ENCODE results near the gene VANGL1.

VANGL1 gene

GRCh38 chr1:115725600-115725999 lies 83.8 kb downstream of the VANGL1 start:
- no peak for DNase-seq (ENCODE audit: low read depth)
- no peak for TF ChIP-seq CTCF (conservative IDR thresholded peaks at IDR 0.05; ENCODE audit: low read depth, low read length)

GRCh38 chr1:115726161-115726560 lies 84.4 kb downstream of the VANGL1 start:
- no peak overlapping the region for H3K4me3 ChIP-seq (ENCODE audit: low read length)
- no peak for DNase-seq (ENCODE audit: low read depth)
- TF ChIP-seq CTCF (conservative IDR thresholded peaks at IDR 0.05; ENCODE audit: low read depth, low read length): no peak

More at GRCh38 chr1:115725600-115725999, 83.8 kb downstream of the VANGL1 start:
- H3K4me3 ChIP-seq (ENCODE audit: low read length): no peak overlapping the region

- TF ChIP-seq CTCF (conservative IDR thresholded peaks at IDR 0.05; ENCODE audit: low read depth, low read length): no peak
- no peak overlapping the region for H3K4me3 ChIP-seq (ENCODE audit: low read length)
- DNase-seq (ENCODE audit: low read depth): no peak
Observed at GRCh38 chr1:115726570-115726969, 84.8 kb downstream of the VANGL1 start.

- DNase-seq (ENCODE audit: low read depth): peak; percentile 62
- no peak overlapping the region for H3K4me3 ChIP-seq (ENCODE audit: low read length)
Observed at GRCh38 chr1:115727706-115728249, 86.0 kb downstream of the VANGL1 start.

GRCh38 chr1:115728341-115728740 lies 86.6 kb downstream of the VANGL1 start:
- no peak for DNase-seq (ENCODE audit: low read depth)
- no peak overlapping the region for H3K4me3 ChIP-seq (ENCODE audit: low read length)
- TF ChIP-seq CTCF (conservative IDR thresholded peaks at IDR 0.05; ENCODE audit: low read depth, low read length): no peak

More at GRCh38 chr1:115727706-115728249, 86.0 kb downstream of the VANGL1 start:
- TF ChIP-seq CTCF (conservative IDR thresholded peaks at IDR 0.05; ENCODE audit: low read depth, low read length): no peak

GRCh38 chr1:115729756-115730155 lies 88.0 kb downstream of the VANGL1 start:
- no peak for TF ChIP-seq CTCF (conservative IDR thresholded peaks at IDR 0.05; ENCODE audit: low read depth, low read length)
- H3K4me3 ChIP-seq (ENCODE audit: low read length): no peak overlapping the region
- no peak for DNase-seq (ENCODE audit: low read depth)

- no peak overlapping the region for H3K4me3 ChIP-seq (ENCODE audit: low read length)
- DNase-seq (ENCODE audit: low read depth): no peak
- TF ChIP-seq CTCF (conservative IDR thresholded peaks at IDR 0.05; ENCODE audit: low read depth, low read length): no peak
Observed at GRCh38 chr1:115732316-115732715, 90.5 kb downstream of the VANGL1 start.

Measured in retinal pigment epithelial cell (primary cell).